ENCODE results near the gene FBXW4.
"Not testable (repeated sequence)": the region's sequence is repeated elsewhere in the genome, so short reads cannot be mapped to it uniquely, and the experiment has no call there.

FBXW4 gene

GRCh38 chr10:101615525-101616116, 79.3 kb downstream of the FBXW4 start:
- no peak for DNase-seq

- DNase-seq = no peak
These were observed 80.1 kb downstream of the FBXW4 start for GRCh38 chr10:101614663-101615524.

DNA sequence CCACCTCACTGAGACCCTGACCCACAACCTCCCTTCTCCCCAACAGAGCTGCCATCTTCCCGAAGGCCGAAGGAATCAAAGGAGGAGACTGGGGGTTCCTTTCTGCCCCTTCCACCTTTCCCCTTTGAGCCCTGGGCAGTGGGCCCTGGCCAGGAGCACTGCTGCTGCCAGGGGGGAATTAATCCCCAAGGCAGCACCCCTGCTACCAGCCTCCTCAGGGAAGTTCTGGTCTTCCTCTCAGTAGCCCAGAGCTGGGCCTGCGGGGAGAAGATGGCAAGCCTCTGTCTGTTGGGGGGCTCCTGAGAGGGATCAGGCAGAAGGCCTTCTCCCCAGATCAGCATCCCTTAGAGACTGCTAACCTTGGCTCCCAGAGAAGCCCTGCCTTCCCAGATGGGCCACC, 81.3 kb downstream of the FBXW4 start:
- DNase-seq = no peak

GRCh38 chr10:101612872-101613271, 82.1 kb downstream of the FBXW4 start:
- no peak for DNase-seq

DNA sequence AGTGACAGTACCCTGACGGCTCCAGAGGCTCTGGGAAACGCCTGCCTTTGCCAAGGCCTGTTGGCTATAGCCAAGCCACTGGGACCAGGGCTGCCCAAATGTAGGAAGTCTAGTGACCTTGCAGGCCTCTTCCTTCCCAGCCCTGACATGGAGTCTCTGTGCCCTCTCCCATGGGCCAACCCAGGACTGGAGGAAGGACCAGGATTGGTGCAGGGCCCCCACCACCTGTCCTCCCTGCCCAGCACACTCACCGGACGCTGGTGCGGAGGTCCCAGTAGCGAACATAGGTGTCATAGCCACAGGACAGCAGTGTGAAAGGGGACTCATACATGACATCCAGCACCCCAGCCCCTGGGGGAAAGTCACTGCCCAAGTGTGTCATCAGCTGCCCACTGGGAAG, 82.9 kb downstream of the FBXW4 start:
- no peak for DNase-seq

DNA sequence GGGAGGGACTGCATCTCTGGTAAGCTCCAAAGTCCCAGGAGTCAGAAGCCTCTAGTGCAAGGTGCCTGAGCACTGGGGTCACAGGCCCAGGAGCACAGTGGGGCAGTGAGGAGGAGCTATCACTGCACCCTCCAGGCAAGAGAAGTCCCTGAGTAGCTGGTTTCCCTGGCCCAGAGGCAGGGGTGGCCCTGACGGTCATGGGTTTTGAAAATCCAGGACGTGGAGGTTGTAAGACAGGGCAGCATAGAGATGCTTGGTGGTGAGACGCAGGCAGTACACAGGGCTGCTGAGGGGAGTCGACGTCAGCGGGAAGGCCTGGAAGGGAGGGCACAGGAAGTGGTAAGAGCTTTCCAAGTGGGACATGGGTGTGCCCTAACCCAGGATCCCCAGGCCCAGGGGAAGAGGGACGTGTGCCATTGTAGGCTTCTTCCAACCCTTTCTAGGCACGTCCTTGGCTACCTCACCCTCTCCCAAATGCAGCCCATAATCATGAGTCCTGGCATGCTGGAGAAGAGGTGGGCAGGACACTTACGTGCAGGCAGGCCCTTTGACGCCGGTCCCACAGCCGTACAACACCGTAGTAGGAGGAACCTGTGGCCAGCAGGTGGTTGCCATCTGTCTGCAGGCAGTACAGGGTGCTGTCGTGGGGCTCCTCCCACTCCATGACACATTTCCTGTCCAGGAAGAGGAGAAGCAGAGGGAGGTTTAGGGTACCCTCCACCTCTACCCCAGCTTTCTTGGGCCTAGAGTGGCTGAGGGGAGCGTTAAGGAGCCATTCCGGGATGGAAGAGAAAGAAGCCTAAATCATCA, 83.7 kb downstream of the FBXW4 start:
- no peak for DNase-seq

DNA sequence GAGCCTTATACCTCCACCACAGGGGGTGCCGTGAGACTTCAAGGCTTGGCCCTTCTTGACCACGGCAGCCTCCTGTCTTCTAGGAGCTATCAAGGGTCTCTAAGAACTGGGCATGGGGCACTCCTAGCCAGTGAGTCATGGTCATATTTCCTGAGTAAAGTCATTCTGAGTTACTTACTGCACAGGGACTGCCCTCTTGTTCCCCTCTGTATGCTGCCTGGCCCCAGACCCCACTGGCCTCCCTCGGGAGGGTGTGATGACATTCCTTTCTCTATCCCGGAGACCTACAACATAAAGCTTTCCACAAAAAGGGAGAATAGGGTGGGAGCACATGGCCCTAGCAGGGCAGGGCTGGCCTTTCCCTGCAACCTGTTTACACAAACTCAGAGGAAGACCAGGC, 85.5 kb downstream of the FBXW4 start:
- DNase-seq = no peak

- no peak for DNase-seq
These were observed 87.8 kb downstream of the FBXW4 start for GRCh38 chr10:101607124-101607523.

DNA sequence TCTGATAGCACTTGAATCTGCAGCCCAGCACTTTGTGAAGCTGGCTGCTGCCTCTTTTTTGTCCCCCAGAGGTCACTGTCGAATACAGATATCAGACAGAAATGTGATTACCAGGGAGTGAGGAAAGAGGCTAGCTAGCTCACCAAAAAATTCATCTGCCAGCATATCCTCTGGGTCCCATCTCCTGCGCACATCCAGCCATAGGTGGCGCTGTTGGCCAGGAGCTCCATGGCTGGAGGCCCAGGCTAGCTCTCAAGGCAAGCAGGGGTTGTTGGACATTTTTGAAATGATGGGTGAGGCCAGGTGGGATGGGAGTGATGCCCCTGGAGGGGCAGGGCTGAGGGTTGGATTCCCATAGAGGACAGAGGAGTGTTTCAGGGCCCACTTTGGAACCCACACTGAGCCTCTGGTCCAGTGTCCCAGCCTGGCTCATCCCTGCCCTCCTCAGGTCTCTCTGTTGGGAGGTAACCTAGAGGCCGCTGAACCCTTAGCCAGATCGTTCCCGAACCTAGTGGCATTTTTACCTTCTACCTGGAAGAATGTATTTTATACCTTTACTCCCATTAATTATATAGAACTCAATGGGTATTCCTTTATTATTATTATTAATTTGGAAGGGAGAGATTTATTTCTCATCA, 92.1 kb downstream of the FBXW4 start:
- DNase-seq = peak; percentile 60

DNA sequence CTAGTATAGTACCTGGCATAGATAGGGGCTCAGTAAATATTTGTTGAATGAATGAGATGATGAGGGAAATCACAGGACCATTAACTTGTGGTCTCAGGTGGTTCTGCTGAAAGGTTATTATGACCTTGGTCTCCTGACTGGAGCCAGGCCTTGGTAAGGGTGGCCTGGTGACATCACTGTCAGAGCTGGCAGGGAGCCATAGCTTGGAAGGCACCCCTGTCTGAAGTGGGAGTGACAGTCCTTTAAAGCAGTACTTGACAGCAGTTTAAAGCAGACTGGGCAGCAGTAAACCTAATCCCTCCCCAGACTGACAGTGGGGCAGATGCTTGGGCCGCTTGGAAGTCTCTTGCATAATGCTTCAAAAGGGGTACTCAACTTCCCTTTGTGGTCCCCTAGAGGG, 93.4 kb downstream of the FBXW4 start:
- DNase-seq = peak; percentile 93

DNA sequence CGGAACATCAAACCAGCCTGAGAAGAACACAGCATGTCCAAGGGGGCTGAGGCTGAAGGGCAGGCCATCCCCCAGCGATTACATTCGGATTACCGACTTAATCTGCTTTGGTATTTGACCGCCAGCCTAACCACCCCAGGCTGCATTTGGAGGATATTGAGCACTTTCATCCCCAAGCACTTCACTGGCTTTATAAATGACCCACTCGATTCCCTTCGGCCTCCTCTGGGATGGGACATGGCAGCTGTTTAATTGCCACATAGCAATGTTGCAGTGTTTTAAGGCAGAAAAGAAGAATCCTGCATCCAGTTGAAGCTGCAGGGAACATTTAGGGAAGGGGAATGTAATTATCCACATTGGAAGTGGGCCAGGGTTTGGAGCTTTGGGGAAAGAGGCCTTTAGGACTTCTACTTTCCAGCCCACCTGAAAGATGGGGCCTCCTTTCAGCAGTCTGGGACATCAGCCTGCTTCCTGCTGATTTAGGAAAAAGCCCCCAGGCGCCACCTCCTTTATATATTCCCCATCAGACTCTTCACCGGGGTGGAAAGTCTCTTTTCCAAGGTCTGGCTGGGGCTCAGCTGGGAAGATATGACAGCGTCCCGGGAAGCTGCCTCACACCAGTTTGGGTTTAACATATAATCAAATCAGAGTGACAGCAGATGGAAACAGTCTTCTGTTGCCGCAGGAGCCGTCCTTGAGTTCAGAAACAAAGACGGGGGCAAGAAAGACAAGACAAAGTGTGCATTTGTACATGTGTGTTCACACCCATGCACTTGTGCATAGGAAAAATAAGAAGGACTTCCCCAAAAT, 97.7 kb downstream of the FBXW4 start:
- DNase-seq = no peak

GRCh38 chr10:101595591-101596433, 99.2 kb downstream of the FBXW4 start:
- DNase-seq = peak; percentile 61

DNA sequence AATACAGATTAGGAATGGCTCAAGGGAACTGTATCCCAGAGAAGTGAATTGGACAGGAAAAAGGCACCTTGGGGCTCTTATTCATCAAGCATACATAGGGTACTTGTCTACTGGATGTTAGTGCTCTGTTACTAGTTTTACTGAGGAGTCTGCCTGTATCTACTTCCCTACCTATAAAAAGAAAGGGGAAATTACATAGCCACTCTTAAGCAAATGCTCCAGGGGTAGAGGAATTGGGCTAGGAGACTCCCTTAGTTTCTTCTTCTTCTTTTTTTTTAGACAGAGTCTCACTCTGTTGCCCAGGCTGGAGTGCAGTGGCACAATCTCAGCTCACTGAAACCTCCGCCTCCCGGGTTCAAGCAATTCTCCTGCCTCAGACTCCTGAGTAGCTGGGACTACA, 101.6 kb downstream of the FBXW4 start:
- not testable (repeated sequence) for DNase-seq

DNA sequence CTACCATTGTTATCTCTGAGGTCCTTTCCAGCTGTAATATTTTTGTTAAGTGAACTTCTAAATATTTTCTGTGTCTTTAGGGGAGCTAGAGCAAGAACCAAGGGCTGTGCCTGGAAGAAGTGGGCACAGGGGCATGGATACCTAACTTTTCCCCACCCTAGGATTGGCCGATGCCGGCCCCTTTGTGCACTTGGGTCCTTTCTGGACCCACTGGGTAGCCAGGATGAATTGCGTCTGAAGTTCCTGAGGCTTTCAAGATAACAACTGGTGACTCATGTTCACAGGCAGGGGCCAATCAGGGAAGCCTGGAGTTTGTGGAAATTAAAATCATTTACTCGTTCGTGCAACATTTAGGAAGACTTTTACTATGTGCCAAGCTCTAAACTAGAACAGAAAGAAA, 106.1 kb downstream of the FBXW4 start:
- DNase-seq = no peak

GRCh38 chr10:101587725-101588653, 107.0 kb downstream of the FBXW4 start, which contains the start of the genes DPCD and POLL:
TSS of gene DPCD (plus strand) at chr10:101588321. CDS start at chr10:101588337, 16 bp downstream.
TSS of gene POLL (minus strand) at chr10:101588257. CDS start at chr10:101587360, 897 bp downstream.
- DNase-seq = peak; percentile 94

- no peak for DNase-seq
These were observed 109.1 kb downstream of the FBXW4 start for GRCh38 chr10:101585841-101586240.

DNA sequence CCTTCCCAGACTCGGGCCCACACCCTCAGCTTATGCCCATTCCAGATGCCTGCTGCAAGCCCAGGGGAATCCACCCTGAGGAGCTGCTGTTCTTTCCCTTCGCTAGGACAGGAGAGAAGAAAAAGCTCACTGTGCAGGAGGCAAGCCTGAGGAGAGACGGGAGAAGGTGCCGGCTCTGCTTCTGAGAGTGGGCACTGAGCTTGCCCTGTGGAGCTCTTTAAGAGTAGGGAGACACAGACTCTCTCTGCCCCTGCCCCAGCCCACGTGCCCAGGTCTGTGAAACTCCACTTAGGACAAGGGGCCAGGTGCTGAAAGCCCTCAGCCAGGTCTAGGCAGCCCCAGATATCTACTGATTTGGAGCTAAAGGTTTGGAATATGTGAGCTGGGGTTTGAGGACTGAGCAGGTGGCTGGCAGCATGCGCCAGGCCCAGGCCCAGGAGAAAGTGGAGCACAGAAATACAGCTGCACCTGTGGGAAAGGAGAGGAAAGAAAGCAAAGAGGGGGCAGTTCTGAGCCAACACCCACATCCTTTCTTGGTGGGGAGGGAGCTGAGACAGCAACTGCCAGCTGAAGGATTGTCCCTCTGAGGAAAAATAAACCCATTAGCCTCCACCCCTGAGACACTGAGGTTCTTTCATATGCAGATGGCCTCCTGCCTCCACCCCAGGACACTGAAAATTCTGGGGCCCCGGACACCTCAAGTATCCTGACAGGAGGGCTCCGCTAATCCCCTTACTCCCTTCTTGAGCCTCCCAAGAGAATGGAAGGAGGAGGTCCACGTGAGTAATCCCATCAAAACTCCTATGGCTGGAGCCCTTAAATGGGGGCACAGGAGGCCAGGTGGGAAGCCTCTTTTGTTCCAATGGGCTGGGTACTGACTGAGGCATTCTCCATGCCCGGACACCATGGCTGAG, 114.2 kb downstream of the FBXW4 start:
- no peak for DNase-seq

GRCh38 chr10:101579516-101579870, 115.5 kb downstream of the FBXW4 start:
- DNase-seq = no peak
